ENCODE measurements around the gene BANP.
"Not testable (repeated sequence)": the region's sequence is repeated elsewhere in the genome, so short reads cannot be mapped to it uniquely, and the experiment has no call there.

GRCh38 chr16:87998184-87998793 lies 47.1 kb downstream of the BANP start:
- not testable (repeated sequence) for TF ChIP-seq EZH2 (IDR thresholded peaks at IDR 0.05; ENCODE audit: borderline replicate concordance, low read length); CTCF (IDR thresholded peaks at IDR 0.05; ENCODE audit: low read length)

Data from OCI-LY1 (cell line).